Osteoblast (primary cell): Measurements from ENCODE around the gene BAZ1A. TPM values are rescaled to one million over a fixed set of nuclear protein-coding genes. Genes with fewer than 3 reads are reported as not detected.
"Not testable (repeated sequence)": the region's sequence is repeated elsewhere in the genome, so short reads cannot be mapped to it uniquely, and the experiment has no call there.

Experiments used
- DNase-seq: peaks from one replicate; pipeline ENCODE4 v3.0.0; 2011; ENCODE audit warnings: low spot score, mixed read lengths; ENCODE audit not compliant: insufficient read length; ENCODE audit errors: missing footprints
- H2AFZ ChIP-seq: 2 replicates; pipeline ENCODE4 v1.6.0; 2011; ENCODE audit warnings: mild to moderate bottlenecking, low read length
- H3K27ac ChIP-seq: 2 replicates; pipeline ENCODE4 v1.5.1; 2011; ENCODE audit warnings: mild to moderate bottlenecking, low read depth, low read length, moderate library complexity
- H3K27me3 ChIP-seq: 2 replicates; pipeline ENCODE4 v1.6.0; 2012; ENCODE audit warnings: mild to moderate bottlenecking, control low read depth, inconsistent platforms, low read length, moderate library complexity; ENCODE audit not compliant: insufficient read depth
- H3K36me3 ChIP-seq: 2 replicates; pipeline ENCODE4 v1.5.1; 2011; ENCODE audit warnings: mild to moderate bottlenecking, low read length, control low read depth, moderate library complexity; ENCODE audit not compliant: insufficient read depth
- H3K4me1 ChIP-seq: 2 replicates; pipeline ENCODE4 v1.5.1; 2011; ENCODE audit warnings: mild to moderate bottlenecking, low read length, control low read depth, moderate library complexity; ENCODE audit not compliant: insufficient read depth
- H3K4me2 ChIP-seq: 2 replicates; pipeline ENCODE4 v1.6.0; 2011; ENCODE audit warnings: mild to moderate bottlenecking, low read length; ENCODE audit not compliant: insufficient read depth
- H3K4me3 ChIP-seq: fragments of 200-600 bp; sonication (generic); 3 replicates; pipeline ENCODE4 v1.5.1; 2012; ENCODE audit warnings: mild to moderate bottlenecking, low read length, inconsistent platforms; ENCODE audit not compliant: insufficient read depth
- H3K79me2 ChIP-seq: 2 replicates; pipeline ENCODE4 v1.6.0; 2012; ENCODE audit warnings: mild to moderate bottlenecking, low read length, control low read depth, inconsistent platforms; ENCODE audit not compliant: insufficient read depth
- H3K9me3 ChIP-seq: 2 replicates; pipeline ENCODE4 v1.5.1; 2011; ENCODE audit warnings: low read depth, low read length, control low read depth
- H4K20me1 ChIP-seq: 2 replicates; pipeline ENCODE4 v1.6.0; 2012; ENCODE audit warnings: mild to moderate bottlenecking, low read length, control low read depth; ENCODE audit not compliant: insufficient read depth
- CTCF ChIP-seq: IDR thresholded peaks from 2 replicates; pipeline ENCODE4 v1.5.1; 2011; ENCODE audit warnings: mild to moderate bottlenecking, low read depth, low read length, moderate library complexity; ENCODE audit errors: extremely low read depth
- total RNA-seq: library from RNA; depleted of rRNA; stranded (reverse); fragments of >200 nt; gene quantifications from 2 replicates; pipeline ENCODE4 v1.2.3, GENCODE V29; 2012

The BAZ1A gene
- total RNA-seq, 1 donor: 23.9 TPM

DNA sequence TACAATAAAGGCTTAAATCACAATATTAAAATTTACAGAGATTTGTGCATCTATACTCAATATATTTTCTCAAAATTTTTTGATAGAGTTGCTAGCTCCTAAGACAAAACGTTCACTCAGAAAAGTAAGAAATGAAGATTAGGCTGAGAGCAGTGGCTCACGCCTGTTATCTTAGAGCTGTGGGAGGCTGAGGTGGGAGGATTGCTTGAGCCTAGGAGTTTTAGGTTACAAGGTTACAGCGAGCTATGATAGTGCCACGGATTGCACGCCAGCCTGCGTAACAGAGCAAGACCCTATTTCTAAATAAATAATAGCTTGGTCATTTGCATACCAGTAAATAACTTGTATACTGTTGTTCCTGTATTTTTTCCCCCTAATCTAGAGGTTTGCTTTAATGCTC, 125.8 kb downstream of the BAZ1A start:
- H3K36me3 ChIP-seq: peaks cover 8% of the 10 kb centered on the region
- no peak for TF ChIP-seq CTCF
- no peaks in the 10 kb centered on the region for H3K9me3 ChIP-seq
- no peaks in the 10 kb centered on the region for H3K27me3 ChIP-seq
- H2AFZ ChIP-seq: no peak overlapping the region
- DNase-seq: no peak
- no peaks in the 10 kb centered on the region for H3K79me2 ChIP-seq
- no peak overlapping the region for H3K4me3 ChIP-seq
- H4K20me1 ChIP-seq: no peaks in the 10 kb centered on the region
- H3K4me1 ChIP-seq: peaks cover 7% of the 10 kb centered on the region
- H3K4me2 ChIP-seq: no peak overlapping the region
- H3K27ac ChIP-seq: no peak overlapping the region

GRCh38 chr14:34742270-34743115, 132.7 kb downstream of the BAZ1A start:
- Histone ChIP-seq H3K4me3 (no peak overlapping the region), H3K9me3 (no peaks in the 10 kb centered on the region), H3K27ac (no peak overlapping the region), H2AFZ (no peak overlapping the region), H3K36me3 (no peaks in the 10 kb centered on the region), H3K27me3 (no peaks in the 10 kb centered on the region), H3K79me2 (no peaks in the 10 kb centered on the region), H3K4me2 (no peak overlapping the region), H4K20me1 (no peaks in the 10 kb centered on the region), H3K4me1 (no peaks in the 10 kb centered on the region)
- no peak for DNase-seq
- no peak for TF ChIP-seq CTCF

DNA sequence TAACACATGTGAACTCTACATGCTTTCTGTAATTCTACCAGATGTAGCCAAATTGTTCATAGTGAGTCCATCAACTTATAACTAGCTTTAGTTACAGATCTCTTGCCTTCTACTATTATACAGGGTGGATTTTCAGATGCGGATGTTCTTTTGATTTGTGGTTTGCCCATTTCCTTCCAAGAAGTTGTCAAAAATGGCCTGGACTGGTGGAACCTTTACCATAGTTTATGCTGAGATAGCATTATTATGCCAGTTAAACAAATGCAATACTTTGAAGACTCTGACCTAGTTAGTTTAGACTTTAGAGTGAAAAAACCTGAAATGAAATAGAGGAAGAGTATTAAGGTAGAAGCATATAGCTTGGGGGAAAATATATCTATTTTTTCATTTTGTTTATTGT, 133.3 kb downstream of the BAZ1A start:
- no peaks in the 10 kb centered on the region for H3K4me1 ChIP-seq
- no peak overlapping the region for H3K4me3 ChIP-seq
- H2AFZ ChIP-seq: no peak overlapping the region
- TF ChIP-seq CTCF: no peak
- H3K4me2 ChIP-seq: no peak overlapping the region
- no peaks in the 10 kb centered on the region for H3K36me3 ChIP-seq
- H3K27ac ChIP-seq: no peak overlapping the region
- H3K79me2 ChIP-seq: no peaks in the 10 kb centered on the region
- no peaks in the 10 kb centered on the region for H4K20me1 ChIP-seq
- no peaks in the 10 kb centered on the region for H3K27me3 ChIP-seq
- H3K9me3 ChIP-seq: no peaks in the 10 kb centered on the region
- no peak for DNase-seq

GRCh38 chr14:34740139-34740538, 135.0 kb downstream of the BAZ1A start:
- H3K27me3 ChIP-seq, H3K4me2 ChIP-seq, H3K36me3 ChIP-seq, H3K4me3 ChIP-seq, H3K79me2 ChIP-seq, H3K4me1 ChIP-seq, H4K20me1 ChIP-seq, H3K27ac ChIP-seq, H3K9me3 ChIP-seq: not testable (repeated sequence)
- DNase-seq: peak; percentile 11
- H2AFZ ChIP-seq: peak overlapping the region; percentile 22

GRCh38 chr14:34737079-34737478, 138.1 kb downstream of the BAZ1A start:
- H3K27ac ChIP-seq, H3K27me3 ChIP-seq, H4K20me1 ChIP-seq, H2AFZ ChIP-seq, H3K4me3 ChIP-seq, H3K9me3 ChIP-seq, H3K79me2 ChIP-seq, DNase-seq, H3K36me3 ChIP-seq, H3K4me2 ChIP-seq: not testable (repeated sequence)
- H3K4me1 ChIP-seq: peaks cover 11% of the 10 kb centered on the region
